ENCODE measurements around the gene BLCAP.

Gene BLCAP

GRCh38 chr20:37529214-37529967 is 1.7 kb upstream of the BLCAP start:
- DNase-seq, result peak; percentile 22

- peak; percentile 44 for DNase-seq
These were observed 954 bp upstream of the BLCAP start for GRCh38 chr20:37528446-37529213.

- DNase-seq, result peak; percentile 58
These were observed 638 bp downstream of the BLCAP start for GRCh38 chr20:37526839-37527637.

GRCh38 chr20:37526238-37526838 is 1.3 kb downstream of the BLCAP start:
- peak; percentile 56 for DNase-seq

GRCh38 chr20:37525810-37526209 is 1.9 kb downstream of the BLCAP start:
- DNase-seq, result peak; percentile 22

GRCh38 chr20:37524859-37525708 is 2.6 kb downstream of the BLCAP start:
- DNase-seq, result peak; percentile 67

GRCh38 chr20:37523911-37524700 is 3.6 kb downstream of the BLCAP start:
- peak; percentile 58 for DNase-seq

GRCh38 chr20:37523012-37523391 is 4.7 kb downstream of the BLCAP start:
- DNase-seq, result no peak

GRCh38 chr20:37522260-37523011 is 5.2 kb downstream of the BLCAP start:
- DNase-seq, result peak; percentile 58

- DNase-seq, result peak; percentile 57
These were observed 6.5 kb downstream of the BLCAP start, which contains the start of gene NNAT for GRCh38 chr20:37521061-37521771. NNAT (plus strand) TSS chr20:37521250; CDS start chr20:37521332, 82 bp downstream.

GRCh38 chr20:37520419-37520955 is 7.2 kb downstream of the BLCAP start:
- DNase-seq, result no peak

GRCh38 chr20:37519508-37520418 is 7.9 kb downstream of the BLCAP start:
- no peak for DNase-seq

- DNase-seq, result no peak
These were observed 8.8 kb downstream of the BLCAP start for GRCh38 chr20:37518606-37519507.

- DNase-seq, result no peak
These were observed 9.6 kb downstream of the BLCAP start for GRCh38 chr20:37518059-37518458.

GRCh38 chr20:37516811-37517750 is 10.6 kb downstream of the BLCAP start:
- no peak for DNase-seq

GRCh38 chr20:37515876-37516275 is 11.8 kb downstream of the BLCAP start:
- DNase-seq, result no peak

Measured in activated effector memory CD4-positive, alpha-beta T cell treated with anti-CD3 and anti-CD28 coated beads, Interleukin-2, amount 50 U/mL, for 16 hours (primary cell).